GM12878 (cell line): ENCODE measurements around the gene UXT. TPM values are rescaled to one million over a fixed set of nuclear protein-coding genes. Genes with fewer than 3 reads are reported as not detected.

Experiments used
- ATF7 ChIP-seq: fragments of 450-650 bp; IDR thresholded peaks from 2 replicates; pipeline ENCODE4 v1.6.1; 2016; ENCODE audit warnings: low read depth, mild to moderate bottlenecking
- BACH1 ChIP-seq: fragments of 450-650 bp; IDR thresholded peaks from 2 replicates; pipeline ENCODE4 v1.6.1; 2017; ENCODE audit warnings: mild to moderate bottlenecking, borderline replicate concordance
- BHLHE40 ChIP-seq, 2 experiments: fragments of 450-650 bp in 1 of 2; IDR thresholded peaks; 2 replicates each; pipeline ENCODE4 v1.6.1; 2011 to 2017; ENCODE audit warnings: low read depth in 2 of 2, borderline replicate concordance in 1 of 2, improper control_type of control experiment in 1 of 2, low read length in 1 of 2, mild to moderate bottlenecking in 1 of 2
- BMI1 ChIP-seq: fragments of 450-650 bp; IDR thresholded peaks from 2 replicates; pipeline ENCODE4 v1.6.1; 2016; ENCODE audit warnings: mild to moderate bottlenecking, moderate library complexity, borderline replicate concordance
- CBFB ChIP-seq: IDR thresholded peaks from 2 replicates; pipeline ENCODE4 v1.6.1; 2016; ENCODE audit warnings: antibody characterized with exemption, low read depth
- CHD1 ChIP-seq: IDR thresholded peaks from 2 replicates; pipeline ENCODE4 v1.6.1; 2012; ENCODE audit warnings: low read depth, low read length, improper control_type of control experiment
- CREB1 ChIP-seq: IDR thresholded peaks from 2 replicates; pipeline ENCODE4 v1.6.1; 2012; ENCODE audit warnings: low read depth, mild to moderate bottlenecking, inconsistent platforms
- HDGF ChIP-seq: fragments of 450-650 bp; IDR thresholded peaks from 2 replicates; pipeline ENCODE4 v1.6.1; 2016; ENCODE audit warnings: antibody characterized with exemption
- KLF5 ChIP-seq: fragments of 450-650 bp; IDR thresholded peaks from 2 replicates; pipeline ENCODE4 v1.6.1; 2014; ENCODE audit warnings: mild to moderate bottlenecking; ENCODE audit not compliant: partially characterized antibody
- MEF2A ChIP-seq: IDR thresholded peaks from 2 replicates; pipeline ENCODE4 v1.6.1; 2011; ENCODE audit warnings: low read depth, mild to moderate bottlenecking, low read length, moderate library complexity; ENCODE audit not compliant: insufficient read depth
- MTA3 ChIP-seq: IDR thresholded peaks from 2 replicates; pipeline ENCODE4 v1.6.1; 2012; ENCODE audit warnings: low read length, inconsistent platforms, borderline replicate concordance
- RB1 ChIP-seq: fragments of 450-650 bp; formaldehyde crosslinking; IDR thresholded peaks from 2 replicates; pipeline ENCODE4 v1.6.1; 2017; ENCODE audit warnings: mild to moderate bottlenecking, borderline replicate concordance
- RELA ChIP-seq: fragments of 450-650 bp; IDR thresholded peaks from 2 replicates; pipeline ENCODE4 v1.8.0; 2014; ENCODE audit warnings: borderline replicate concordance; ENCODE audit not compliant: partially characterized antibody
- SIN3A ChIP-seq: IDR thresholded peaks from 2 replicates; pipeline ENCODE4 v1.6.1; 2012; ENCODE audit warnings: low read depth, low read length, improper control_type of control experiment
- SMAD1 ChIP-seq: fragments of 450-650 bp; IDR thresholded peaks from 2 replicates; pipeline ENCODE4 v1.6.1; 2018; ENCODE audit warnings: mild to moderate bottlenecking, low read depth; ENCODE audit not compliant: partially characterized antibody
- TAF1 ChIP-seq: IDR thresholded peaks from 2 replicates; pipeline ENCODE4 v1.6.1; 2011; ENCODE audit warnings: mild to moderate bottlenecking, low read depth, low read length, borderline replicate concordance
- ZBED1 ChIP-seq: IDR thresholded peaks from 2 replicates; pipeline ENCODE4 v1.6.1; 2016; ENCODE audit warnings: borderline replicate concordance
- ZNF24 ChIP-seq: fragments of 450-650 bp; IDR thresholded peaks from 2 replicates; pipeline ENCODE4 v1.6.1; 2017; ENCODE audit warnings: antibody characterized with exemption, mild to moderate bottlenecking
- polyA plus RNA-seq, 11 experiments: library from polyadenylated mRNA; depleted of rRNA in 4 of 11; unstranded in 6 of 11; stranded (reverse) in 5 of 11; fragments of >200 nt; fragmentation: Nextera tagmentation in 4 of 11; fragmentation: Illumina TruSeq in 1 of 11; extraction: Ambion mirVana in 4 of 11; extraction: Trizol in 1 of 11; gene quantifications; 1 replicate in 1 of 11; 2 replicates in 10 of 11; pipeline versions ENCODE4 v1.2.1 to v1.2.3, GENCODE V29; 2011 to 2016; ENCODE audit warnings: inconsistent platforms in 2 of 11, missing spikeins in 2 of 11, low read depth in 1 of 11
- total RNA-seq, 4 experiments: library from RNA; depleted of rRNA in 3 of 4; stranded (reverse); fragments of >200 nt in 3 of 4; fragmentation: Illumina TruSeq in 1 of 4; extraction: Trizol in 1 of 4; gene quantifications; 2 replicates each; pipeline versions ENCODE4 v1.2.1 to v1.2.3, GENCODE V29; 2013 to 2021
- TF ChIP-seq, protein P1 (sequence below): fragments of 450-650 bp; formaldehyde crosslinking; IDR thresholded peaks from 2 replicates; pipeline ENCODE4 v1.5.0; 2022; ENCODE audit warnings: mild to moderate bottlenecking, missing genetic modification characterization
- TF ChIP-seq, protein P2 (sequence below): fragments of 450-650 bp; IDR thresholded peaks from 2 replicates; pipeline ENCODE4 v1.6.1; 2016; ENCODE audit warnings: mild to moderate bottlenecking, moderate library complexity, borderline replicate concordance
- TF ChIP-seq, protein P3 (sequence below): fragments of 450-650 bp; IDR thresholded peaks from 2 replicates; pipeline ENCODE4 v1.6.1; 2014; ENCODE audit warnings: mild to moderate bottlenecking
- TF ChIP-seq, protein P4 (sequence below): IDR thresholded peaks from 2 replicates; pipeline ENCODE4 v1.6.1; 2012; ENCODE audit warnings: low read length, inconsistent platforms

The UXT gene
- total and polyA plus RNA-seq, 10 of the 15 experiments (the other 5 are each of a cell fraction or from before 2014, with no cell fraction given): 105 to 245 (median 206) TPM

DNA sequence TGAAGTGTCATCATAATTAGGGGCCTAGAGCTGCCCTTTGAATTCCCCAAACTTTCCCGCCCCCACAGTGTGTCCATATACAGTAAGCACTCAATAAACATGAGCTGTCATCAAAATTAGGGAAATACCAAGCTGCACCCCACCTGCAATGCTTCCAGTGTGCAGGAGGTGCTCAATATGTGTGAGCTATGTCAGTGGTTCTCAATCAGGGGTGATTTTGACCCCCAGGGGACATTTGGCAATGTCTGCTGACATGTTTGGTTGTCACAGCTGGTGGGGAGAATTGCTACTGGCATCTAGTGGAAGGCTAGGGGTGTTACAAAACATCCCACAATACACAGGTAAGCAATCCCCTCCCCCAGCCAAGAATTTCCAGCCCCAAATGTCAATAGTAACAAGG is 30.0 kb downstream of the UXT start (continued):
- TF ChIP-seq, protein P1, sequence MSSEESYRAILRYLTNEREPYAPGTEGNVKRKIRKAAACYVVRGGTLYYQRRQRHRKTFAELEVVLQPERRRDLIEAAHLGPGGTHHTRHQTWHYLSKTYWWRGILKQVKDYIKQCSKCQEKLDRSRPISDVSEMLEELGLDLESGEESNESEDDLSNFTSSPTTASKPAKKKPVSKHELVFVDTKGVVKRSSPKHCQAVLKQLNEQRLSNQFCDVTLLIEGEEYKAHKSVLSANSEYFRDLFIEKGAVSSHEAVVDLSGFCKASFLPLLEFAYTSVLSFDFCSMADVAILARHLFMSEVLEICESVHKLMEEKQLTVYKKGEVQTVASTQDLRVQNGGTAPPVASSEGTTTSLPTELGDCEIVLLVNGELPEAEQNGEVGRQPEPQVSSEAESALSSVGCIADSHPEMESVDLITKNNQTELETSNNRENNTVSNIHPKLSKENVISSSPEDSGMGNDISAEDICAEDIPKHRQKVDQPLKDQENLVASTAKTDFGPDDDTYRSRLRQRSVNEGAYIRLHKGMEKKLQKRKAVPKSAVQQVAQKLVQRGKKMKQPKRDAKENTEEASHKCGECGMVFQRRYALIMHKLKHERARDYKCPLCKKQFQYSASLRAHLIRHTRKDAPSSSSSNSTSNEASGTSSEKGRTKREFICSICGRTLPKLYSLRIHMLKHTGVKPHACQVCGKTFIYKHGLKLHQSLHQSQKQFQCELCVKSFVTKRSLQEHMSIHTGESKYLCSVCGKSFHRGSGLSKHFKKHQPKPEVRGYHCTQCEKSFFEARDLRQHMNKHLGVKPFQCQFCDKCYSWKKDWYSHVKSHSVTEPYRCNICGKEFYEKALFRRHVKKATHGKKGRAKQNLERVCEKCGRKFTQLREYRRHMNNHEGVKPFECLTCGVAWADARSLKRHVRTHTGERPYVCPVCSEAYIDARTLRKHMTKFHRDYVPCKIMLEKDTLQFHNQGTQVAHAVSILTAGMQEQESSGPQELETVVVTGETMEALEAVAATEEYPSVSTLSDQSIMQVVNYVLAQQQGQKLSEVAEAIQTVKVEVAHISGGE (CRISPR knock-in tag): no peak
- TF ChIP-seq RB1: 0 out of 2 replicates have a peak, but pooled peaks have one; percentile 22
- TF ChIP-seq MEF2A: no peak
- TF ChIP-seq ATF7: peak; percentile 50; the same call in 1 of the 2 replicates
- no peak for TF ChIP-seq CREB1
- TF ChIP-seq TAF1: no peak
- no peak for TF ChIP-seq HDGF
- TF ChIP-seq KLF5: no peak
- no peak for TF ChIP-seq SIN3A
- TF ChIP-seq BHLHE40 (IDR thresholded peaks at IDR 0.05; ENCODE audit: borderline replicate concordance in 1 of 2, low read depth in 2 of 2, low read length in 1 of 2): peak in 1 of 2 experiments; percentile 51; a peak in 1 of 4 replicates
- TF ChIP-seq, protein P2, sequence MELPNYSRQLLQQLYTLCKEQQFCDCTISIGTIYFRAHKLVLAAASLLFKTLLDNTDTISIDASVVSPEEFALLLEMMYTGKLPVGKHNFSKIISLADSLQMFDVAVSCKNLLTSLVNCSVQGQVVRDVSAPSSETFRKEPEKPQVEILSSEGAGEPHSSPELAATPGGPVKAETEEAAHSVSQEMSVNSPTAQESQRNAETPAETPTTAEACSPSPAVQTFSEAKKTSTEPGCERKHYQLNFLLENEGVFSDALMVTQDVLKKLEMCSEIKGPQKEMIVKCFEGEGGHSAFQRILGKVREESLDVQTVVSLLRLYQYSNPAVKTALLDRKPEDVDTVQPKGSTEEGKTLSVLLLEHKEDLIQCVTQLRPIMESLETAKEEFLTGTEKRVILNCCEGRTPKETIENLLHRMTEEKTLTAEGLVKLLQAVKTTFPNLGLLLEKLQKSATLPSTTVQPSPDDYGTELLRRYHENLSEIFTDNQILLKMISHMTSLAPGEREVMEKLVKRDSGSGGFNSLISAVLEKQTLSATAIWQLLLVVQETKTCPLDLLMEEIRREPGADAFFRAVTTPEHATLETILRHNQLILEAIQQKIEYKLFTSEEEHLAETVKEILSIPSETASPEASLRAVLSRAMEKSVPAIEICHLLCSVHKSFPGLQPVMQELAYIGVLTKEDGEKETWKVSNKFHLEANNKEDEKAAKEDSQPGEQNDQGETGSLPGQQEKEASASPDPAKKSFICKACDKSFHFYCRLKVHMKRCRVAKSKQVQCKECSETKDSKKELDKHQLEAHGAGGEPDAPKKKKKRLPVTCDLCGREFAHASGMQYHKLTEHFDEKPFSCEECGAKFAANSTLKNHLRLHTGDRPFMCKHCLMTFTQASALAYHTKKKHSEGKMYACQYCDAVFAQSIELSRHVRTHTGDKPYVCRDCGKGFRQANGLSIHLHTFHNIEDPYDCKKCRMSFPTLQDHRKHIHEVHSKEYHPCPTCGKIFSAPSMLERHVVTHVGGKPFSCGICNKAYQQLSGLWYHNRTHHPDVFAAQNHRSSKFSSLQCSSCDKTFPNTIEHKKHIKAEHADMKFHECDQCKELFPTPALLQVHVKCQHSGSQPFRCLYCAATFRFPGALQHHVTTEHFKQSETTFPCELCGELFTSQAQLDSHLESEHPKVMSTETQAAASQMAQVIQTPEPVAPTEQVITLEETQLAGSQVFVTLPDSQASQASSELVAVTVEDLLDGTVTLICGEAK: no peak
- TF ChIP-seq CBFB: no peak
- no peak for TF ChIP-seq SMAD1
- peak; percentile 61 for TF ChIP-seq RELA
- TF ChIP-seq BACH1: no peak
- TF ChIP-seq, protein P3, sequence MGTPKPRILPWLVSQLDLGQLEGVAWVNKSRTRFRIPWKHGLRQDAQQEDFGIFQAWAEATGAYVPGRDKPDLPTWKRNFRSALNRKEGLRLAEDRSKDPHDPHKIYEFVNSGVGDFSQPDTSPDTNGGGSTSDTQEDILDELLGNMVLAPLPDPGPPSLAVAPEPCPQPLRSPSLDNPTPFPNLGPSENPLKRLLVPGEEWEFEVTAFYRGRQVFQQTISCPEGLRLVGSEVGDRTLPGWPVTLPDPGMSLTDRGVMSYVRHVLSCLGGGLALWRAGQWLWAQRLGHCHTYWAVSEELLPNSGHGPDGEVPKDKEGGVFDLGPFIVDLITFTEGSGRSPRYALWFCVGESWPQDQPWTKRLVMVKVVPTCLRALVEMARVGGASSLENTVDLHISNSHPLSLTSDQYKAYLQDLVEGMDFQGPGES: no peak
- TF ChIP-seq ZNF24: no peak
- TF ChIP-seq ZBED1: no peak
- no peak for TF ChIP-seq CHD1
- TF ChIP-seq, protein P4, sequence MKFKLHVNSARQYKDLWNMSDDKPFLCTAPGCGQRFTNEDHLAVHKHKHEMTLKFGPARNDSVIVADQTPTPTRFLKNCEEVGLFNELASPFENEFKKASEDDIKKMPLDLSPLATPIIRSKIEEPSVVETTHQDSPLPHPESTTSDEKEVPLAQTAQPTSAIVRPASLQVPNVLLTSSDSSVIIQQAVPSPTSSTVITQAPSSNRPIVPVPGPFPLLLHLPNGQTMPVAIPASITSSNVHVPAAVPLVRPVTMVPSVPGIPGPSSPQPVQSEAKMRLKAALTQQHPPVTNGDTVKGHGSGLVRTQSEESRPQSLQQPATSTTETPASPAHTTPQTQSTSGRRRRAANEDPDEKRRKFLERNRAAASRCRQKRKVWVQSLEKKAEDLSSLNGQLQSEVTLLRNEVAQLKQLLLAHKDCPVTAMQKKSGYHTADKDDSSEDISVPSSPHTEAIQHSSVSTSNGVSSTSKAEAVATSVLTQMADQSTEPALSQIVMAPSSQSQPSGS: 0 out of 2 replicates have a peak, but pooled peaks have one; percentile 24
- TF ChIP-seq MTA3: no peak
- TF ChIP-seq BMI1: no peak
